NCI-H2107 (cell line): ENCODE measurements around the gene CALML4.
"Not testable (repeated sequence)": the region's sequence is repeated elsewhere in the genome, so short reads cannot be mapped to it uniquely, and the experiment has no call there.

Experiments used
- DNase-seq: peaks from one replicate; lab custom pipeline; 2025; lab: John Stamatoyannopoulos, UW

The CALML4 gene, protein sequence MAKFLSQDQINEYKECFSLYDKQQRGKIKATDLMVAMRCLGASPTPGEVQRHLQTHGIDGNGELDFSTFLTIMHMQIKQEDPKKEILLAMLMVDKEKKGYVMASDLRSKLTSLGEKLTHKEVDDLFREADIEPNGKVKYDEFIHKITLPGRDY

GRCh38 chr15:68204776-68205557 lies at the start of gene CALML4:
TSS of gene CALML4 (minus strand) at chr15:68205332. CDS start at chr15:68205247, 85 bp downstream.
- no peak for DNase-seq

GRCh38 chr15:68252925-68253534 lies 47.9 kb upstream of the CALML4 start:
- peak; percentile 2 for DNase-seq

DNA sequence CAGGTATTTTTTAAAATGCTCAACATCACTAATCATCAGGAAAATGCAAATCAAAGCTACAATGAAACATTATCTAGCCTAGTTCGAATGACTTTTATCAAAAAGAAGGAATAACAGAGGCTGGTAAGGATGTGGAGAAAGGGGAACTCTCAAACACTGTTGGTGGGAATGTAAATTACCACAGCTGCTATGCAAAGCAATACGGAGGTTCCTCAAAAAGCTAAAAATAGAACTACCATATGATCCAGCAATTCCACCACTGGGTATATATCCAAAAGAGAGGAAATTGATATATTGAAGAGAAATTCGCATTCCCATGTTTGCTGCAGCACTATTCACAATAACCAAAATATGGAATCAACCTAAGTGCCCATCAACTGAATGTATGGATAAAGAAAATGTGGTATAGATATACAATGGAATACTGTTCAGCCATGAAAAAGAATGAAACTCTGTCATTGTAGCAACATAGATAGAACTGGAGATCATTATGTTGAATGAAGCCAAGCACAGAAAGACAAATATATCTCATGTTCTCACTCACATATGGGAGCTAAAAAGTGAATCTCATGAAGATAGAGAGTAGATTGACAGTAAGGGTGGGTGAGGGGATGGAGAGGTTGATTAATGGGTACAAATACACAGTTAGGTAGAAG lies 44.1 kb upstream of the CALML4 start:
- no peak for DNase-seq

- no peak for DNase-seq
These were observed 39.1 kb upstream of the CALML4 start for GRCh38 chr15:68244235-68244634.

- no peak for DNase-seq
These were observed 36.2 kb upstream of the CALML4 start for GRCh38 chr15:68241088-68241935.

DNA sequence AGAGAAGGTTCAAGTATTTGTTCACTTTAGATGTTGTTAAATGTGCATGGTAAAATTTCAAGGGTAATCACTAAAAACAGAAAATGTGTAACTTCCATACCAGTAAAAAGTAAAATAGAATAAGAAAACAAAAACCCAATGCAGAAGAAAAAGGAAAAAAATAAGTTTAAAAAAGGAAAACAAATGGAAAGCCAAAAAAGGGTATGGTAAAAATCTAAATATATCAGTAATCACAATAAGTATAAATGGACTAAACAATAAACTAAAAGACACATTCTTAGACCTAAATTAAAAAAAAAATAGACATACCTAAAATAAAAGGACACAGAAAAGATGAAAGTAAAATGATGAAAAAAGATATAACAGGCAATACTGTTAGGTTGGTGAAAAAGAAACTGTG lies 33.9 kb upstream of the CALML4 start:
- no peak for DNase-seq

GRCh38 chr15:68235022-68235421 lies 29.9 kb upstream of the CALML4 start:
- DNase-seq = no peak

DNA sequence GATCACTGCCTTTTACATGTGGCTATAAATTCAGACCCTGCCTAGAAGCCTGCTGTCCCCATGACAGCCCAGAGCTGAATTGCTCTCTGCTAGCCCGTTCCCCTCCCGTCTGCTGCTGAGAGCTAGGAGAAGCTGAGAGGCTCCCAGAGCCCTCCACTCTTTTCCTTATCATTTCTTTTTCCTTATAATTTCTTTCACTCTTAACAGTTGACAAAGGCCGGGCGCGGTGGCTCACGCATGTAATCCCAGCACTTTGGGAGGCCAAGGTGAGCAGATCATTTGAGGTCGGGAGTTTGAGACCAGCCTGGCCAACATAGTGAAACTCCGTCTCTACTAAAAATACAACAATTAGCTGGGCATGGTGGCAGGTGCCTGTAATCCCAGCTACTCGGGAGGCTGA lies 29.4 kb upstream of the CALML4 start:
- not testable (repeated sequence) for DNase-seq

DNA sequence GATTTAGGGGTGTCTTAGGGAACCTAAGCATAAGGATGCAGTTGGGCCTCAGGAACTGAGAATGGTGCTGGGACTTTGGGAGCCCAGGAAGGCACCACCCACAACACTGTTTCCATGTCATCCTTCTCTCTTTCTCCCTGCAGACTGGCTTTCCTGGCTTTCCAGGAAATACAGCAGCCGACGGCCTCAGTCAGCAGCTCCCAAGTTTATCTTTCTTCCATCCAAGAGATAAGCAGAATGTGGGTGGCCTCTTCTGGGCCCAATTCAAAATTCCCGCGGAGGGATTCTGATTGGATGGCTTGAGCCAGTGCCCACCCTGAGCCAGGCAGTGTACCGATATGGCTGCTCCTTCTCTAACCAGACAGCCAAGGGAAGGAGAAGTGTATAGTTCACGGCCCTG lies 28.9 kb upstream of the CALML4 start:
- DNase-seq = no peak

- no peak for DNase-seq
These were observed 27.8 kb upstream of the CALML4 start for GRCh38 chr15:68232937-68233336.

DNA sequence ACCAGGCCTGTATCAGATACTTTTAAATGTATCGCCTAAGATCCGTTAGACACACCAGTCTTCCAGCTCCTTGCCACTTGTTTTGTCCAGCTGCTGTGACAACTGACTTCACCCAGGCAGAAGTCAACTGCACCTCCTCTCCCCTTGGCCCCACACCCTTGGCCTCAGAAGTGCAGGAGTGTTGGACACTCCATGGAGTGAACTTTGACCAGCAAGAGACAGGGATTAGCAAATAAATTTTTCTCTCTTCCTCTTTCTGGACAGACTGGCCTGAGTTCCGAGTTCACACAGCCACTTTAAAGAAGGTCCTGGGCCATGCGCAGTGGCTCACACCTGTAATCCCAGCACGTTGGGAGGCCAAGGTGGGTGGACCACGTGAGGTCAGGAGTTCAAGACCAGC lies 27.3 kb upstream of the CALML4 start:
- DNase-seq = no peak

- no peak for DNase-seq
These were observed 26.1 kb upstream of the CALML4 start for GRCh38 chr15:68231102-68231818.

DNA sequence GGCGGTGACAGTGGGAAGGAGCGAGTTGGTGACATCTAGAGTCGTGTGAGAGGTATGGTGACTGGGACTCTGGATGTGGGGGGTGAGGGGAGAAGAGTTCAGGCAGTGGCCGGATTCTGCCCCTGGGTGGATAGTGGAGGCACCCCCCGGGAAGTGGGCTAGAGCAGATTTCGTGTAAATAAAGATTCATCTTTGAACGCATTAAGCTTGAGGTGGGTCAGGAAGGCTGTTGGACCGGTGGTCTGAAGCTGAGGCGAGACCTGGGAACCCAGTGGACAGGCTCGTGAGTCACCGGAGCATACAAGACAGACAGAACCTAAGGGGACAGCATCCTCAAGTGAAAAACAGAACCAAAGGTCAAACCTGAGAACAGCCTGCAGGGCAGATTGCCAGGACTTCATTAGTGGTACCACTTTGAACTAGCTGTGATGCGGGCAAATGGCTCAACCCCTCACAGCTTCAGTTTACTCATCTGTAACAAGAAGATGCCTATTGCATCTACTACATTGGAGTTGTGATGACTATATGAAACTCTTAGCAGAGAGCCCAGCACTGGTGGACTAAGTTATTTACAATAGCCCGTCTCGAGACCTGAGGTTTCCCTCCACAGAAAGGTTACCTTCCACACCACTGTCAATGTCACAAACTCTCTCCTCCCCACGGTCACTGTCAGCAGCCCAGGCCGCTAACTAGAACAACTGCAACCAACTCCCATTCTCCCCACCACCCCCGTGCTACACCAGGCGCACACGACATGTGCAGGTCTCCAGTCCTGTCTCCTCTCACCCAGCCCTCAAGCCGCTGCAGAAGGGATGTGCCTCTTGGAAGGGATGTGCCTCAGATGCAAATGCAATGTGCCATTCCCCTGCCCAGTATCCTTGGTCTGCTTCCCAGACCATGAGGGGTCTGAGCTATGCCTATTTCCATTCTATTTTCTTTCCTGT lies 25.3 kb upstream of the CALML4 start:
- DNase-seq = no peak

- DNase-seq = peak; percentile 16
These were observed 24.4 kb upstream of the CALML4 start, which contains the start of gene CLN6 for GRCh38 chr15:68229386-68230156. TSS of gene CLN6 (minus strand) at chr15:68229728. CDS start at chr15:68229584, 144 bp downstream.

DNA sequence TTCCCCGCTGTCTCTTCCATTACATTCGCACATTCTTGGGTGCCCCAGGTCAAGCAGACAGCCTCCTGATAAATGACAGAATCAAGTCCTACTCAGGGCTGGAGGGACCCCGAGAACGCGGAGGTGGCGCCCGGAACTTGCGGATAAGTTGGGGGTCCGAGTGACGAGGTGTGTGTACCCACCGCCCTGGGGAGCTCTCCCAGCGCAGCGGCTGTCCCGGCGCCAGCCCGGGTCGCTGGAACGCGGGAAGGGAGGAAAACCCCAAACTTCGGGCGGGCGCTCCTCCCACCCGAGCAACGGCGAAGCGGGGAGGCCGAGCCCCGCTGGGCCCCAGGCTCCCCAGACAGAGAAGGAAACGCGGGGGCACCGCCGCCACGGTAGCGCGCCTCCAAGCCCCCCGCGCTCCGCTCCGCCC lies 23.8 kb upstream of the CALML4 start:
- no peak for DNase-seq

DNA sequence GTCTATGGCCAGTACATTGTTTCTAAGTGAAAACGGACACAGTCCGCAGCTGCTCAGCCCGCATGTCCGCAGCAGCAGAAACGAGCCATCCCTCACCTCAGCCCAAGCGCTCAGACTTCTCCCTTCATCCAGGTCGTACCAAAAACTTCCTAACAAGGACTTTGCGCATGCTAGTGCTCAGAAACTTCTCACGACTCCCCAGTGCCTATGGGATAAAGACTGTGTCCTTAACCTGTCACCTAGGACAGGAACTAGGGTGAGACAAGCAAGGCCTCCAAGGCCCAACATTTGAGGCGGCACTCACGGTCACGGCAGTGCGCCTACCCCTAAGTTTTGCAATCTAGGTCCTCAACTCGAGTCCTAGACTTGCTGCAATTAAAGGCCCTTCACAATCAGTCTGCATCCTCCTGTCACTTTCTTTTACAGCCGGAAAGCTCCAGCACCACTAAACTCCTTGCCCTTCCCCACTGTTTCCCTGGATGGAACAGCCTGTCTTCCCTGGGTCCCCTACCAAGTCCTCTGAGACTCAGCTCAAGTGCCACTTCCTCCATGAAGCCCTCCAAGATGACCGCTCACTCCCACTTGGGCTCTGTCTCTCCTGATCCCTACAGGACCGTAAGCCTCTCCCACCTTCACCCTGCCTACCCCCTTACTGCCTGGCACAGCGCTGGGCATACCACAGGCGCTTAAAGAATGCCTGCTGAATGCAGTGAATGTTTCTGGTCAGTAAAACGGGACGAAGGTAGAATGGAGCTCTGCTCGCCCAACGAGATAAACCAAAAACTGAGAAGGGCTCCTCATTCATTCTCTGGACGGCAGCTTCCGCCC lies 23.2 kb upstream of the CALML4 start:
- DNase-seq = no peak

- DNase-seq = no peak
These were observed 22.6 kb upstream of the CALML4 start for GRCh38 chr15:68227643-68228142.

DNA sequence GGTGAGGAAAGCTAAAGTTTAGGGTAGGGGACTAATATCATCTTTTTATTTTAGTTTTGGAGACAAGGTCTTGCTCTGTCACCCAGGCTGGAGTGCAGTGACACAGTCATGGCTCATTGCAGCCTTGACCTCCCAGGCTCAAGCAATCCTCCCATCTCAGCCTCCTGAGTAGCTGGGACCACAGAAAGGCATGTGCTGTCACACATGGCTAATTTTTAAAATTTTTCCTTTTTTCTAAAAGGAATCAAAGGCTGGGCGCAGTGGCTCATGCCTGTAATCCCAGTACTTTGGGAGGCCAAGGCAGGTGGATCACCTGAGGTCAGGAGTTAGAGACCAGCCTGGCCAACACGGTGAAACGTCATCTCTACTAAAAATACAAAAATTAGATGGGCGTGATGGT lies 20.3 kb upstream of the CALML4 start:
- DNase-seq = not testable (repeated sequence)
